ENCODE measurements around the gene LEMD2. TPM values are rescaled to one million over a fixed set of nuclear protein-coding genes. Genes with fewer than 3 reads are reported as not detected.

The LEMD2 gene
- polyA plus RNA-seq, 1 donor (not counting 4 experiments of a cell fraction or from before 2014, with no cell fraction given) = 48.6 TPM

DNA sequence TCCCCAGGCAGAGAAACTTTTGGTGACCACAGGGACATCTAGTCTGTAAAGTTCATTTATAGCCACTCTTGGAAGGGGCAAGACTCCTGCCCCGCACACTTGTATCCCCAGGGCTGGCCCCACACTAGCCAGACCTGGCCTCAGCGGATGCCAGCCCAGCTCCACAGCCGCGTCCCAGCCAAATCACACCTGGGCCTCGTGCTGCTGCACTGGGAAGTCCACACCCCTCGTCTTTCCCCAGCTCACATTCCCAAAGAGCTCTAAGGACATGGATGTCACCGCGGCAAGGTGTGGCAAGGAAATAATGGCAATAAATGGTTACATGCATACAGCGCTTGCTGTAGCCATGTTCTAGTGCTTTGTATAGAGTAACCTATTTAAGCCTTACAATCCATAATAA lies 50.8 kb downstream of the LEMD2 start:
- Histone ChIP-seq H3K9ac (ENCODE audit: control insufficient read depth, extremely low read depth, insufficient read depth, low read length) (no peak overlapping the region), H3K36me3 (ENCODE audit: control insufficient read depth in 2 of 2, extremely low read depth in 1 of 2, insufficient read depth in 2 of 2, low read length in 2 of 2) (no peaks in the 10 kb centered on the region), H3K9me1 (ENCODE audit: control insufficient read depth, extremely low read depth, insufficient read depth, low read length) (no peaks in the 10 kb centered on the region), H3K4me3 (ENCODE audit: control insufficient read depth in 2 of 3, extremely low read depth in 1 of 3, insufficient read depth in 2 of 3, low read depth in 1 of 3, low read length in 3 of 3) (no peak overlapping the region), H4K20me1 (ENCODE audit: control insufficient read depth, extremely low read depth, insufficient read depth, low read length) (no peaks in the 10 kb centered on the region), H3K4me1 (ENCODE audit: control insufficient read depth, extremely low read depth, insufficient read depth, low read length) (peaks cover under 1% of the 10 kb centered on the region), H2AFZ (ENCODE audit: control insufficient read depth, low read length) (no peak overlapping the region), H3K27me3 (ENCODE audit: control insufficient read depth, extremely low read depth, insufficient read depth, low read length) (peaks cover under 1% of the 10 kb centered on the region), H3K79me2 (ENCODE audit: control insufficient read depth, insufficient read depth, low read length) (no peaks in the 10 kb centered on the region), H3K9me3 (ENCODE audit: control insufficient read depth, low read depth, low read length) (no peaks in the 10 kb centered on the region), H3K4me2 (ENCODE audit: control insufficient read depth, extremely low read depth, insufficient read depth, low read depth, low read length) (no peak overlapping the region), H3K27ac (ENCODE audit: control insufficient read depth, insufficient read depth, low read length) (no peak overlapping the region)
- dilution Hi-C loops (cut with MboI; ENCODE audit: extremely low pct_ligation_motif_present, low sequenced_read_pairs) = no loop called here
- TF ChIP-seq CTCF (optimal IDR thresholded peaks at IDR 0.05 in 1 of 3, IDR thresholded peaks at IDR 0.05 in 1 of 3, conservative IDR thresholded peaks at IDR 0.05 in 1 of 3; ENCODE audit: extremely low read depth in 1 of 3, insufficient read depth in 2 of 3, low read length in 3 of 3) = no peak
- TF ChIP-seq EZH2 (IDR thresholded peaks at IDR 0.05; ENCODE audit: low read length) = no peak
- no peak for FAIRE-seq
- DNase-seq (ENCODE audit: low read depth, low spot score) = no peak

- Histone ChIP-seq H3K4me1 (ENCODE audit: control insufficient read depth, extremely low read depth, insufficient read depth, low read length) (peaks cover 5% of the 10 kb centered on the region), H3K9ac (ENCODE audit: control insufficient read depth, extremely low read depth, insufficient read depth, low read length) (no peak overlapping the region), H3K79me2 (ENCODE audit: control insufficient read depth, insufficient read depth, low read length) (no peaks in the 10 kb centered on the region), H3K36me3 (ENCODE audit: control insufficient read depth in 2 of 2, extremely low read depth in 1 of 2, insufficient read depth in 2 of 2, low read length in 2 of 2) (no peaks in the 10 kb centered on the region), H3K4me3 (ENCODE audit: control insufficient read depth in 2 of 3, extremely low read depth in 1 of 3, insufficient read depth in 2 of 3, low read depth in 1 of 3, low read length in 3 of 3) (no peak overlapping the region), H3K27me3 (ENCODE audit: control insufficient read depth, extremely low read depth, insufficient read depth, low read length) (no peaks in the 10 kb centered on the region), H3K27ac (ENCODE audit: control insufficient read depth, insufficient read depth, low read length) (no peak overlapping the region), H2AFZ (ENCODE audit: control insufficient read depth, low read length) (no peak overlapping the region), H3K4me2 (ENCODE audit: control insufficient read depth, extremely low read depth, insufficient read depth, low read depth, low read length) (no peak overlapping the region), H3K9me3 (ENCODE audit: control insufficient read depth, low read depth, low read length) (no peaks in the 10 kb centered on the region), H4K20me1 (ENCODE audit: control insufficient read depth, extremely low read depth, insufficient read depth, low read length) (no peaks in the 10 kb centered on the region), H3K9me1 (ENCODE audit: control insufficient read depth, extremely low read depth, insufficient read depth, low read length) (no peaks in the 10 kb centered on the region)
- FAIRE-seq (no peak), DNase-seq (ENCODE audit: low read depth, low spot score) (no peak)
- TF ChIP-seq CTCF (optimal IDR thresholded peaks at IDR 0.05 in 1 of 3, IDR thresholded peaks at IDR 0.05 in 1 of 3, conservative IDR thresholded peaks at IDR 0.05 in 1 of 3; ENCODE audit: extremely low read depth in 1 of 3, insufficient read depth in 2 of 3, low read length in 3 of 3) (no peak), EZH2 (IDR thresholded peaks at IDR 0.05; ENCODE audit: low read length) (no peak)
- dilution Hi-C loops (cut with MboI; ENCODE audit: extremely low pct_ligation_motif_present, low sequenced_read_pairs) = no loop called here
Observed at GRCh38 chr6:33737267-33738026, 51.5 kb downstream of the LEMD2 start.

All from keratinocyte (primary cell).